H9 (cell line): ENCODE results near the gene PREX1. TPM values are rescaled to one million over a fixed set of nuclear protein-coding genes. Genes with fewer than 3 reads are reported as not detected.

Experiments used
- DNase-seq: peaks from one replicate; pipeline ENCODE4 v3.0.0-alpha.2; 2017
- H2AFZ ChIP-seq: one replicate; pipeline ENCODE4 v1.6.1; 2013; ENCODE audit warnings: mild to moderate bottlenecking, low read length, control low read depth, moderate library complexity
- H2AK5ac ChIP-seq: 2 replicates; pipeline ENCODE4 v1.6.1; 2013; ENCODE audit warnings: low read length, control low read depth, mixed read lengths; ENCODE audit not compliant: insufficient read length
- H2BK120ac ChIP-seq: one replicate; pipeline ENCODE4 v1.6.1; 2013; ENCODE audit warnings: low read depth, mild to moderate bottlenecking, low read length, control low read depth, inconsistent platforms; ENCODE audit not compliant: poor library complexity, severe bottlenecking
- H2BK12ac ChIP-seq: 2 replicates; pipeline ENCODE4 v1.6.1; 2013; ENCODE audit warnings: low read length, control low read depth, mixed read lengths, low read depth; ENCODE audit not compliant: insufficient read length
- H2BK15ac ChIP-seq: 2 replicates; pipeline ENCODE4 v1.6.1; 2013; ENCODE audit warnings: low read depth, low read length, control low read depth
- H2BK20ac ChIP-seq: one replicate; pipeline ENCODE4 v1.6.1; 2013; ENCODE audit warnings: low read depth, mild to moderate bottlenecking, low read length, control low read depth, inconsistent platforms; ENCODE audit not compliant: poor library complexity, severe bottlenecking
- H2BK5ac ChIP-seq: 2 replicates; pipeline ENCODE4 v1.6.1; 2013; ENCODE audit warnings: low read length, control low read depth, mixed read lengths; ENCODE audit not compliant: insufficient read length
- H3K14ac ChIP-seq: 2 replicates; pipeline ENCODE4 v1.6.1; 2013; ENCODE audit warnings: low read length, control low read depth; ENCODE audit not compliant: insufficient read depth
- H3K18ac ChIP-seq: 2 replicates; pipeline ENCODE4 v1.6.1; 2013; ENCODE audit warnings: low read depth, mild to moderate bottlenecking, mixed read lengths, low read length, control low read depth; ENCODE audit not compliant: insufficient read length
- H3K23ac ChIP-seq: 2 replicates; pipeline ENCODE4 v1.6.1; 2013; ENCODE audit warnings: low read length, control low read depth, mixed read lengths, low read depth; ENCODE audit not compliant: insufficient read length
- H3K23me2 ChIP-seq: 2 replicates; pipeline ENCODE4 v1.6.1; 2013; ENCODE audit warnings: low read depth, mild to moderate bottlenecking, mixed read lengths, low read length, control low read depth; ENCODE audit not compliant: insufficient read length, poor library complexity, severe bottlenecking
- H3K27ac ChIP-seq: 2 replicates; pipeline ENCODE4 v1.5.1; 2013; ENCODE audit warnings: low read length, control low read depth, mixed read lengths, low read depth; ENCODE audit not compliant: insufficient read length
- H3K27me3 ChIP-seq: 2 replicates; pipeline ENCODE4 v1.6.1; 2013; ENCODE audit warnings: low read length, control low read depth, inconsistent platforms; ENCODE audit not compliant: insufficient read depth
- H3K4ac ChIP-seq: 2 replicates; pipeline ENCODE4 v1.6.1; 2013; ENCODE audit warnings: low read depth, mild to moderate bottlenecking, control low read depth, inconsistent platforms, low read length, moderate library complexity
- H3K4me1 ChIP-seq: 2 replicates; pipeline ENCODE4 v1.6.1; 2013; ENCODE audit warnings: low read length, control low read depth, inconsistent platforms; ENCODE audit not compliant: insufficient read depth
- H3K4me2 ChIP-seq: 2 replicates; pipeline ENCODE4 v1.6.1; 2013; ENCODE audit warnings: low read length, control low read depth, mixed read lengths; ENCODE audit not compliant: insufficient read length, insufficient read depth
- H3K56ac ChIP-seq: 2 replicates; pipeline ENCODE4 v1.6.1; 2013; ENCODE audit warnings: low read depth, mild to moderate bottlenecking, mixed read lengths, low read length, control low read depth; ENCODE audit not compliant: insufficient read length
- H3K79me1 ChIP-seq: 2 replicates; pipeline ENCODE4 v1.6.1; 2013; ENCODE audit warnings: low read depth, mild to moderate bottlenecking, moderate library complexity, low read length, control low read depth, inconsistent platforms; ENCODE audit not compliant: insufficient read depth, poor library complexity, severe bottlenecking
- H3K79me2 ChIP-seq: 2 replicates; pipeline ENCODE4 v1.6.1; 2013; ENCODE audit warnings: low read length, control low read depth, inconsistent platforms; ENCODE audit not compliant: insufficient read depth
- H3K9ac ChIP-seq: 2 replicates; pipeline ENCODE4 v1.6.1; 2013; ENCODE audit warnings: low read length, control low read depth, mixed read lengths; ENCODE audit not compliant: insufficient read length; ENCODE audit errors: extremely low read depth
- H3K9me3 ChIP-seq: one replicate; pipeline ENCODE4 v1.6.1; 2013; ENCODE audit warnings: low read depth, low read length, inconsistent platforms; ENCODE audit not compliant: control insufficient read depth
- H3T11ph ChIP-seq: one replicate; pipeline ENCODE4 v1.6.1; 2013; ENCODE audit warnings: mild to moderate bottlenecking, low read length, control low read depth, inconsistent platforms
- H4K20me1 ChIP-seq: one replicate; pipeline ENCODE4 v1.6.1; 2013; ENCODE audit not compliant: control insufficient read depth, insufficient read length, insufficient read depth
- H4K5ac ChIP-seq: 2 replicates; pipeline ENCODE4 v1.6.1; 2013; ENCODE audit warnings: low read depth, mild to moderate bottlenecking, mixed read lengths, low read length, control low read depth; ENCODE audit not compliant: insufficient read length
- H4K8ac ChIP-seq: replicated peaks from 2 replicates; pipeline ENCODE4 v1.6.1; 2013; ENCODE audit warnings: low read length, control low read depth, mixed read lengths, low read depth; ENCODE audit not compliant: insufficient read length
- H4K91ac ChIP-seq: 2 replicates; pipeline ENCODE4 v1.6.1; 2013; ENCODE audit warnings: low read depth, mild to moderate bottlenecking, moderate library complexity, mixed read lengths, low read length, control low read depth; ENCODE audit not compliant: insufficient read length
- H3K27ac Mint-ChIP-seq, 3 experiments: 2 replicates in 2 of 3; 3 replicates in 1 of 3; pipeline ENCODE4 v1.8.0; 2020 to 2021; ENCODE audit warnings: mixed read lengths in 3 of 3, mild to moderate bottlenecking in 1 of 3, moderate library complexity in 1 of 3
- H3K27me3 Mint-ChIP-seq: 2 replicates; pipeline ENCODE4 v1.8.0; 2021; ENCODE audit warnings: low read depth, mild to moderate bottlenecking, moderate library complexity, mixed read lengths
- H3K36me3 Mint-ChIP-seq, 3 experiments: 2 replicates in 2 of 3; 3 replicates in 1 of 3; pipeline ENCODE4 v1.8.0; 2020 to 2021; ENCODE audit warnings: low read depth in 3 of 3, mixed read lengths in 3 of 3; ENCODE audit not compliant: insufficient read depth in 1 of 3
- H3K4me1 Mint-ChIP-seq, 2 experiments: 2 replicates each; pipeline ENCODE4 v1.8.0; 2020; ENCODE audit warnings: mixed read lengths in 2 of 2
- H3K4me3 Mint-ChIP-seq, 2 experiments: 2 replicates in 1 of 2; 3 replicates in 1 of 2; pipeline ENCODE4 v1.8.0; 2020 to 2021; ENCODE audit warnings: mild to moderate bottlenecking in 2 of 2, mixed read lengths in 2 of 2, moderate library complexity in 1 of 2
- H3K9me3 Mint-ChIP-seq, 2 experiments: 2 replicates in 1 of 2; 3 replicates in 1 of 2; pipeline ENCODE4 v1.8.0; 2020; ENCODE audit warnings: mild to moderate bottlenecking in 2 of 2, mixed read lengths in 2 of 2, moderate library complexity in 1 of 2
- WGBS: extraction: QIAGEN DNeasy Blood & Tissue Kit; methylation state at CpG from one replicate; pipeline ENCODE4 v1.1.7; 2013; ENCODE audit warnings: missing lambda C conversion rate, low lambda C conversion rate, mixed read lengths; ENCODE audit not compliant: insufficient read length; ENCODE audit errors: extremely low coverage; 5-methylcytosine and 5-hydroxymethylcytosine counted together
- total RNA-seq: library from RNA; stranded (reverse); gene quantifications from 2 replicates; pipeline ENCODE4 v1.2.1, GENCODE V29; 2021
- TF ChIP-seq, protein P1 (sequence below): fragments of 200-600 bp; sonication (generic); conservative IDR thresholded peaks from 3 replicates; pipeline ENCODE4 v1.8.0; 2021; ENCODE audit warnings: antibody characterized with exemption, mild to moderate bottlenecking

PREX1 gene
- total RNA-seq, 1 experiment from 2014 or later, result 6.6 TPM

DNA sequence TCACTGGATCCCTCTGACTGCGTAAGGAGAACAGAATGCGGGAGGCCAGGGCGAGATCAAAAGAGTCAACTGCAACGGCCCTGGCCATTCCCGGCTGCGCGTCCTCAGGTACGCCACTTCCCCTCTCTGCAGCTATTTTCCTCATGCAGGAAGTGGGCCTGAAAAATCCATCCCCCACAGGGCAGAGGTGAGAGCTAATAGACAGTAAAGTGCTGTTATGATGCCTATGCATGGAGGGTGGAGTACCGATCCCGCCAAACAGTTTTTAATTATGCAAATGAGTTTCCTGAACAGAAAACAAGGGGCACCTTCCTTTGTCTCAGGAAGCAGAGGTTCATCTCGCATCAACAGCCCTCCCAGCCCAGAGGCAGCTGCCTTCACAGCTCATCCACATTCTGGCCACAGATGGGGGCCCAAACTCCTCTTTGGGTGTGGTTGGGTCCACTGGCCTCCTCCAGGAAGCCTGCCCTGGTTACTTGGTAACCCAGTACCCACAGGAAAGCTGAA, 9.3 kb downstream of the PREX1 start:
- Histone ChIP-seq H3T11ph (no peak overlapping the region), H3K23me2 (no peaks in the 10 kb centered on the region), H3K4ac (no peak overlapping the region), H2BK12ac (no peak overlapping the region), H3K18ac (no peak overlapping the region), H3K9me3 (no peaks in the 10 kb centered on the region), H3K4me1 (no peaks in the 10 kb centered on the region; the same call in 1 of the 2 replicates), H2BK15ac (no peak overlapping the region), H3K9ac (no peak overlapping the region), H3K14ac (no peak overlapping the region), H3K56ac (no peak overlapping the region), H2AK5ac (no peak overlapping the region), H3K79me2 (no peaks in the 10 kb centered on the region), H3K4me2 (no peak overlapping the region), H3K27ac (no peak overlapping the region), H2BK120ac (no peak overlapping the region), H3K23ac (no peak overlapping the region), H4K91ac (no peak overlapping the region), H2BK20ac (no peak overlapping the region), H4K8ac (no peak overlapping the region), H3K79me1 (no peaks in the 10 kb centered on the region), H3K27me3 (no peaks in the 10 kb centered on the region), H4K20me1 (no peaks in the 10 kb centered on the region), H2AFZ (no peak overlapping the region), H2BK5ac (no peak overlapping the region), H4K5ac (no peak overlapping the region)
- H3K27ac Mint-ChIP-seq, result no peak overlapping the region
- H3K9me3 Mint-ChIP-seq, result no peaks in the 10 kb centered on the region; a peak in 2 of 5 replicates
- no peak overlapping the region for H3K4me3 Mint-ChIP-seq
- TF ChIP-seq, protein P1, sequence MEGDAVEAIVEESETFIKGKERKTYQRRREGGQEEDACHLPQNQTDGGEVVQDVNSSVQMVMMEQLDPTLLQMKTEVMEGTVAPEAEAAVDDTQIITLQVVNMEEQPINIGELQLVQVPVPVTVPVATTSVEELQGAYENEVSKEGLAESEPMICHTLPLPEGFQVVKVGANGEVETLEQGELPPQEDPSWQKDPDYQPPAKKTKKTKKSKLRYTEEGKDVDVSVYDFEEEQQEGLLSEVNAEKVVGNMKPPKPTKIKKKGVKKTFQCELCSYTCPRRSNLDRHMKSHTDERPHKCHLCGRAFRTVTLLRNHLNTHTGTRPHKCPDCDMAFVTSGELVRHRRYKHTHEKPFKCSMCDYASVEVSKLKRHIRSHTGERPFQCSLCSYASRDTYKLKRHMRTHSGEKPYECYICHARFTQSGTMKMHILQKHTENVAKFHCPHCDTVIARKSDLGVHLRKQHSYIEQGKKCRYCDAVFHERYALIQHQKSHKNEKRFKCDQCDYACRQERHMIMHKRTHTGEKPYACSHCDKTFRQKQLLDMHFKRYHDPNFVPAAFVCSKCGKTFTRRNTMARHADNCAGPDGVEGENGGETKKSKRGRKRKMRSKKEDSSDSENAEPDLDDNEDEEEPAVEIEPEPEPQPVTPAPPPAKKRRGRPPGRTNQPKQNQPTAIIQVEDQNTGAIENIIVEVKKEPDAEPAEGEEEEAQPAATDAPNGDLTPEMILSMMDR, result no peak
- peaks cover 15 to 27% of the 10 kb centered on the region in 2 experiments for H3K4me1 Mint-ChIP-seq
- no peak for DNase-seq
- peaks cover 33% of the 10 kb centered on the region for H3K27me3 Mint-ChIP-seq
- no CpG with 5 or more reads among the region's 11 CpGs for WGBS
- no peaks in the 10 kb centered on the region for H3K36me3 Mint-ChIP-seq
